ENCODE measurements around the gene GSTA5. TPM values are rescaled to one million over a fixed set of nuclear protein-coding genes. Genes with fewer than 3 reads are reported as not detected.
"Not testable (repeated sequence)": the region's sequence is repeated elsewhere in the genome, so short reads cannot be mapped to it uniquely, and the experiment has no call there.

GSTA5 gene
- total RNA-seq, 1 donor: not detected

- TF ChIP-seq, protein P1, sequence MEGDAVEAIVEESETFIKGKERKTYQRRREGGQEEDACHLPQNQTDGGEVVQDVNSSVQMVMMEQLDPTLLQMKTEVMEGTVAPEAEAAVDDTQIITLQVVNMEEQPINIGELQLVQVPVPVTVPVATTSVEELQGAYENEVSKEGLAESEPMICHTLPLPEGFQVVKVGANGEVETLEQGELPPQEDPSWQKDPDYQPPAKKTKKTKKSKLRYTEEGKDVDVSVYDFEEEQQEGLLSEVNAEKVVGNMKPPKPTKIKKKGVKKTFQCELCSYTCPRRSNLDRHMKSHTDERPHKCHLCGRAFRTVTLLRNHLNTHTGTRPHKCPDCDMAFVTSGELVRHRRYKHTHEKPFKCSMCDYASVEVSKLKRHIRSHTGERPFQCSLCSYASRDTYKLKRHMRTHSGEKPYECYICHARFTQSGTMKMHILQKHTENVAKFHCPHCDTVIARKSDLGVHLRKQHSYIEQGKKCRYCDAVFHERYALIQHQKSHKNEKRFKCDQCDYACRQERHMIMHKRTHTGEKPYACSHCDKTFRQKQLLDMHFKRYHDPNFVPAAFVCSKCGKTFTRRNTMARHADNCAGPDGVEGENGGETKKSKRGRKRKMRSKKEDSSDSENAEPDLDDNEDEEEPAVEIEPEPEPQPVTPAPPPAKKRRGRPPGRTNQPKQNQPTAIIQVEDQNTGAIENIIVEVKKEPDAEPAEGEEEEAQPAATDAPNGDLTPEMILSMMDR (IDR thresholded peaks at IDR 0.05; ENCODE audit: insufficient read depth, low read depth, low read length): no peak
- H3K4me3 ChIP-seq (ENCODE audit: low read depth, low read length): no peak overlapping the region
- no peak for DNase-seq (ENCODE audit: low read depth)
Measured at GRCh38 chr6:52858416-52858815, 17.8 kb upstream of the GSTA5 start.

- not testable (repeated sequence) for H3K4me3 ChIP-seq (ENCODE audit: low read depth, low read length); DNase-seq (ENCODE audit: low read depth)
Measured at GRCh38 chr6:52856137-52856536, 15.5 kb upstream of the GSTA5 start.

GRCh38 chr6:52849137-52849536 lies 8.5 kb upstream of the GSTA5 start:
- H3K4me3 ChIP-seq (ENCODE audit: low read depth, low read length): no peak overlapping the region
- TF ChIP-seq, protein P1 (IDR thresholded peaks at IDR 0.05; ENCODE audit: insufficient read depth, low read depth, low read length): no peak
- DNase-seq (ENCODE audit: low read depth): no peak

GRCh38 chr6:52846002-52846401 lies 5.4 kb upstream of the GSTA5 start:
- TF ChIP-seq, protein P1 (IDR thresholded peaks at IDR 0.05; ENCODE audit: insufficient read depth, low read depth, low read length): no peak
- DNase-seq (ENCODE audit: low read depth): no peak
- H3K4me3 ChIP-seq (ENCODE audit: low read depth, low read length): no peak overlapping the region

DNA sequence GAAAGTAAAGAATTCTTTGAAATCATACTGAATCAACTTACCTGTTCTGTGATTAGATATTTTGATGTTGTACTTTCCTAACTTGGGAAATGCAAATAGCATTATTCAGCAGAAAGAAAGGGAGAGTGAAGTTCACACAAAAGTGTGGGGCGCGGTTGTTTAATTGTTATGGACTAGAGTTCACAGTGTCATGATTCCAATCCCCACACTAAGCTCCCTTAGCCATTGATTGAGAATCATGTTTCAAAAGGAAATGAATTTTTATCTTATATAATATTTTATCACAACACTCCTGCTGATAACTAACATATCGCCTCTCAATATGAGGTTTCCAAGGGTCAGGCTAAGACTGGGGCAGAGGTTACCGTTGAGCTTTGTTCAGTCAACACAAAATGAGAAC lies 3.0 kb upstream of the GSTA5 start:
- no peak overlapping the region for H3K4me3 ChIP-seq (ENCODE audit: low read depth, low read length)
- TF ChIP-seq, protein P1 (IDR thresholded peaks at IDR 0.05; ENCODE audit: insufficient read depth, low read depth, low read length): no peak
- DNase-seq (ENCODE audit: low read depth): no peak

- TF ChIP-seq, protein P1 (IDR thresholded peaks at IDR 0.05; ENCODE audit: insufficient read depth, low read depth, low read length): peak; percentile 84
- DNase-seq (ENCODE audit: low read depth): peak; percentile 66
Measured at GRCh38 chr6:52839124-52840055, 1.2 kb downstream of the GSTA5 start.

GRCh38 chr6:52834481-52834880 lies 6.1 kb downstream of the GSTA5 start:
- DNase-seq (ENCODE audit: low read depth): no peak

More at GRCh38 chr6:52839124-52840055, 1.2 kb downstream of the GSTA5 start:
- no peak overlapping the region for H3K4me3 ChIP-seq (ENCODE audit: low read depth, low read length)

DNA sequence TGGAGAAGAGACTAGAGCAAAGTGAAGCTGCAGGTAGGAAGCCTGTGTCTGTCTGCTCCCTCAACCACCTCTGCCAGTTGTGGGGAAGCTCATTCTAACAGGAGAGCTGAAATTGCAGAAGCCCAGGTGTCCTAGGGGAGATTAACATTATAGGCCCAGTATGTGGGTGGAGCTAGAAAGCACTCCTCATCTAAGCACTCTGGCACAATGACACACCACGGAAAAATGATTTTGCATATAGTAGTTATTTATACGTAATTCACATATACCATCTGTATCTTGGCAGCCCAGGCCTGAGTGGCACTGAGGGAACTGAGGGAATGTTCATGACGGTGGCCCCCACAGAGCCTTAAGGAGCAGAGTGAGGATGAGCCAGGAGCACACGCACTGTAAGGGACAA lies 9.7 kb downstream of the GSTA5 start:
- DNase-seq (ENCODE audit: low read depth); H3K4me3 ChIP-seq (ENCODE audit: low read depth, low read length): not testable (repeated sequence)

More at GRCh38 chr6:52834481-52834880, 6.1 kb downstream of the GSTA5 start:
- TF ChIP-seq, protein P1 (IDR thresholded peaks at IDR 0.05; ENCODE audit: insufficient read depth, low read depth, low read length): no peak
- no peak overlapping the region for H3K4me3 ChIP-seq (ENCODE audit: low read depth, low read length)

Data from fibroblast of villous mesenchyme (primary cell).